ENCODE results near the gene JPH4. TPM values are rescaled to one million over a fixed set of nuclear protein-coding genes. Genes with fewer than 3 reads are reported as not detected.
"Not testable (repeated sequence)": the region's sequence is repeated elsewhere in the genome, so short reads cannot be mapped to it uniquely, and the experiment has no call there.

JPH4 gene
- total RNA-seq, 2 experiments from 2014 or later, result not detected

DNA sequence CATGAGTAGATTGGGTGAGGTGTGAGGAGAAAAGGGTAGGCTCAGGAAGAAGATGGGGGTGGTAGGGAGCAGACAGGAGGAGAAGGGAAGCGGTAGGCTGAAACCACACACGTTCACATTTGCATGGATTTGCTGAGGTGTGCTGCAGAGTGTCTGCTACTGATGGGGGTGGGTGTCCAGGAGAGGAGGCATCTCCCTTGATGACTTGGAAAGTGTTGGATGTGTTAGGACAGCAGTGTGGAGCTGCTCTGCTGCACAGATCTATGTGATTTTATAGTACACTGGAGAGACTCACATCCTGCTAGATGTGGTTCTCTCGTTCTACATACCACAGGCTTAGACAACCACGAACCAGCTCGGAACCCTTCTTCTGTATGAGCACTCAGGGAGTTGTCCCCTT lies 36.3 kb downstream of the JPH4 start:
- Mint-ChIP-seq H3K36me3 (ENCODE audit: low read depth) (no peaks in the 10 kb centered on the region), H3K27me3 (ENCODE audit: low read depth) (peaks cover 2% of the 10 kb centered on the region), H3K9me3 (ENCODE audit: insufficient read depth) (no peaks in the 10 kb centered on the region), H3K4me3 (no peak overlapping the region), H3K27ac (no peak overlapping the region), H3K4me1 (ENCODE audit: low read depth) (no peaks in the 10 kb centered on the region)
- ChIA-PET POLR2A (no interaction called here), CTCF (interaction anchor here (0.9 to 7.5 kb wide), 4 partner anchors 10 to 74 kb away, joined by 3 to 69 read pairs (median 18); no protein-coding TSS in a partner anchor)
- peak; percentile 41 for ATAC-seq
- no peak for DNase-seq

DNA sequence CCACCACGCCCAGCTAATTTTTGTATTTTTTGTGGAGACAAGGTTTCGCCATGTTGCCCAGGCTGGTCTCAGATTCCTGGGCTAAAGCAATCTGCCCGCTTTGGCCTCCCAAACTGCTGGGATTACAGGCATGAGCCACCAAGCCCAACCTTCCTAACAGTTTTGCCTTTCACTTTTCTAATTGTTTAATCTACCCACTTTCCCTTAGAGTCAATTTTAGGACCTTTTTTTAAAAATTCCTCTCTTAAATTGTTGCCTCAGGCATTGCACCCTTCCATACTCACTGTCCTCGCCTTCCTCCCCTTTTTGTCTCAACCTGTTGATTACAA lies 38.5 kb downstream of the JPH4 start:
- ChIA-PET POLR2A (interaction anchor here (1.0 kb wide), 1 partner anchor 12 kb away, joined by 3 read pairs; no protein-coding TSS in a partner anchor), CTCF (interaction anchor here (0.7 to 7.5 kb wide), 12 partner anchors 9 to 390 kb away, joined by 3 to 69 read pairs (median 5); no protein-coding TSS in a partner anchor)
- Mint-ChIP-seq H3K27me3 (ENCODE audit: low read depth) (peaks cover 2% of the 10 kb centered on the region), H3K4me1 (ENCODE audit: low read depth) (no peaks in the 10 kb centered on the region), H3K36me3 (ENCODE audit: low read depth) (no peaks in the 10 kb centered on the region), H3K9me3 (ENCODE audit: insufficient read depth) (no peaks in the 10 kb centered on the region), H3K27ac (no peak overlapping the region), H3K4me3 (no peak overlapping the region)
- ATAC-seq, result no peak
- no peak for DNase-seq

DNA sequence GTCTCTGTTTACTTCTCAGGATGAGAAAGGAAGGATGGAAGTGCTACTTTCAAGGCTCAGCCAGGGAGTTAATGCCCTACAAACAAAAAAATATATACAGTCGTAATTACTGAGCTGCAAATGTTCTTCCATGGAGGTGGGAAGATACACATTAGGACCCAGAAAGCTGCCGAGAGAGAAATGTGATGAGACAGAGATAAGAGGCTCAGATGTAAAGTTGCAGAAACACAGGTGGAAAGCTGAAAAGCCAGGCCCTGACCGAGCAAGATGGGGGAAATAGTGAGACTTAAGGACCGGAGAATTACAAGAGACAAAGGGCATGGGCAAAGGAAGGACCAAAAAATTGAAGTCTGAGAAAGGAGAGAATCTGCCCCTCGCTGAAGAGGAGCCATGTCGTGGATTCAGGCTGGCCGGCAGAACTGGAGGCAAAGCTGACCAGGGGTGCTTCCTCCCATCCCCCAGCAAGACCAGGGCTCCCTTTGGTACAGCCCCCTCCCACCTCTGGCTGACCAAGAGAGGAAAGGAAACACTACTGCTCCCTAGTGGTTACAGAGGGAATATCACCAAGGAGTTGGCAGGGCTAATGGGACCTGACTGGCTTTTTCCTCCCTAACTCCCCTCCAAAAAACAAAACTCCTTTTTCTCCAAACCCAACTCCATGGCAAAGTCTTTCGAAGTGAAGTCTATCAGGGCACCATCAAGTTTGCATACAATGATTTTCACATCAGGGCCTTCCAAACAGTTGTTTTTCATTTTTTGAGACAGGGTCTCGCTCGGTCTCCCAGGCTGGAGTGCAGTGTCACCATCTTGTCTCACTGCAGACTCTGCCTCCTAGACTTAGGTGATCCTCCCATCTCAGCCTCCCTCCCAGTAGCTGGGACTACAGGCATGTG lies 39.1 kb downstream of the JPH4 start:
- ATAC-seq, result peak; percentile 62
- POLR2A ChIA-PET, result interaction anchor here (1.0 kb wide), 1 partner anchor 11 kb away, joined by 3 read pairs; no protein-coding TSS in a partner anchor
- Mint-ChIP-seq H3K4me1 (ENCODE audit: low read depth) (no peaks in the 10 kb centered on the region), H3K9me3 (ENCODE audit: insufficient read depth) (no peaks in the 10 kb centered on the region), H3K27me3 (ENCODE audit: low read depth) (peaks cover 2% of the 10 kb centered on the region), H3K36me3 (ENCODE audit: low read depth) (no peaks in the 10 kb centered on the region), H3K4me3 (no peak overlapping the region), H3K27ac (no peak overlapping the region)
- CTCF ChIA-PET, result interaction anchor here (0.7 to 7.5 kb wide), 19 partner anchors 9 to 391 kb away, joined by 3 to 69 read pairs (median 4); partner anchors contain the start of gene THTPA
- peak; percentile 41 for DNase-seq

DNA sequence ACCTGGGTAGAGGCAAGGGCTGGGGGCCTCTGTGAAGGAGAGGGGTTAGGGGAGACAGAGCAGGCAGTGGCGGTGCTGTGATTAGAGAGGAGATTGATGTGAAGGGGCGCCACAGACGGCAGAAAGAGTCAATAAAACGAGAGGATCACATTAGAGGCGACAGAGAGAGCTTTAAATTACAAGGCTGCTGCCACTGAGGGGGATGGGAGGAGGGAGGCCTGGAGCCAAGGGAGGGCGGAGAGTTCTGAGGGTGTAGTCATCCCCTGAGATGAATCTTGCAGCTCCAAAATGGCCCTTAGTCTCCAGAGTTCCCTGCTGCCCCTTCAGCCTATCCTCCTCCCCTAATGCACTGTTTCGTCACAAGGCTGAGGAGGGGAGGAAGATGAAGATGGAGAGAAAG lies 39.8 kb downstream of the JPH4 start:
- no peak for ATAC-seq
- no peak overlapping the region for H3K4me3 Mint-ChIP-seq
- ChIA-PET POLR2A (no interaction called here), CTCF (interaction anchor here (0.7 to 7.5 kb wide), 11 partner anchors 8 to 61 kb away, joined by 3 to 69 read pairs (median 5); partner anchors contain the start of gene THTPA)
- no peaks in the 10 kb centered on the region for H3K4me1 Mint-ChIP-seq (ENCODE audit: low read depth)
- H3K27me3 Mint-ChIP-seq (ENCODE audit: low read depth), result peaks cover 2% of the 10 kb centered on the region
- H3K27ac Mint-ChIP-seq, result no peak overlapping the region
- no peaks in the 10 kb centered on the region for H3K36me3 Mint-ChIP-seq (ENCODE audit: low read depth)
- H3K9me3 Mint-ChIP-seq (ENCODE audit: insufficient read depth), result no peaks in the 10 kb centered on the region
- no peak for DNase-seq

DNA sequence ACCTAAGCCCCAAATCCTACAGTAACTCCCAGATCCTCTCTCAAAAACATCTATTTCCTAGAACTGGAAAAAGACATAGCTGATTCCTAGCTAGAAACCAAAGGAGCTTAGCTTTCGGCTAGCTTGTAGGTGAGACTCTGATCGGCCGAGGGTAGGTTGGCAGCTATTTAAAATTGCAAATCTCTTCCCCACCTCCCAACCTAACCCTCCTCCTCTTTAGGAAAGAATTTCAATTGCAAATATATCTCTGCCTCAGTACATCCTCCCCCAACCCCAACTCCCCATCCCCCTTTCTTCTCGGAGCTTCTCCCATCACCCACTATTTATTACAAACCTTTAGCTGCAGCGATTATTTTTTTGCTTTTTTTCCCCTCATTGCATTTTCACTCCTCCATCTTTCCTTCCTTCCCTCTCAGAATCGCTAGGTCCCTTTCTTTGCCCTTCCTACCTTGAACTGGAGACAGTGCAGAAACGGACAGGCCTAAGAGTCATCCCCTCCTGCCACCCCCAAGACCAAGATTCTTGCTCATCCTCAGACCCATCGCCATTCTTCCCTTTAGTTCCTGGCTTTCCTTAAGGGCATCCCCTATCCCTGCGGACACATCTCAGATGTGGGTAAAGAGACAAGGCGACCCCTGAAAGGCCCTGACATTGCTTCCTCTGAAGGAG lies 40.4 kb downstream of the JPH4 start:
- ATAC-seq, result no peak
- DNase-seq, result no peak
- CTCF ChIA-PET, result interaction anchor here (1.0 to 7.5 kb wide), 11 partner anchors 10 to 158 kb away, joined by 3 to 69 read pairs (median 4); partner anchors contain the start of gene THTPA
- POLR2A ChIA-PET, result interaction anchor here (0.6 kb wide), 1 partner anchor 263 kb away, joined by 3 read pairs; no protein-coding TSS in a partner anchor
- Mint-ChIP-seq H3K27me3 (ENCODE audit: low read depth) (peaks cover 2% of the 10 kb centered on the region), H3K9me3 (ENCODE audit: insufficient read depth) (no peaks in the 10 kb centered on the region), H3K4me3 (no peak overlapping the region), H3K4me1 (ENCODE audit: low read depth) (no peaks in the 10 kb centered on the region), H3K27ac (no peak overlapping the region), H3K36me3 (ENCODE audit: low read depth) (no peaks in the 10 kb centered on the region)

DNA sequence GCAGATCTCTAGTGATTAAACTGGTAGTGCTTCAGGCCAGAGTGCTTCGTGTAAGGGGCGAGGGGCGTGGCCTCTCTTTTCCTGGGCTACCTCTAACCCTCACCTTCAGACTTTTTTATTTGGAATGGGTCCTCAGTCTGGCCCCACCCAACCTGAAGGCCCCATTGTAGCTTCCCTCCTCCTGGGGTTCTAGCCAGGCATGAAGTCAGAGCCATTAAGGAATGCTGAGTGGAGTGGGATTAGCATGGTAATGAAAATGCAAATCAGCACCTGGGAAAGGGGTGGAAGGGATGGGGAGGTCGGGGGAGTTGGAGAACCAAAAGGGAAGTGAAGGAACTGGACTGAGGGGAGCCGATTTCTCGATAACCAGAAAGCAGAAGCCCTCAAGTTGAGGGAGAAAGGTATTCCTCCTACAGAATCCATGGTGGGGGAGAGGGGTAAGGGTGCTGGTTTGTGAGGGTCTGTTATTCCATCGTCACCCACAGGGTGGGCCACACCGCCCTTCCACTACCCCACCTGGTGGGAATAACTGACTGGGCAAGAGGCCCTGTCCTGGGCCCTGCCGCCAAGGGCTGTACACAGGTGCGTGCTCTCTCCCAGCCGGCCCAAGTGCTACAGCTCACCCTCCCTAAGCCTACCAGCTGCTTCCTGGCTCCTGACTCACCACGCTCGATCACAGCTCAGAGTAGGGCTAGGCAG lies 41.1 kb downstream of the JPH4 start:
- DNase-seq (no peak), ATAC-seq (no peak)
- ChIA-PET POLR2A (interaction anchor here (0.6 kb wide), 1 partner anchor 263 kb away, joined by 3 read pairs; no protein-coding TSS in a partner anchor), CTCF (interaction anchor here (1.0 to 7.5 kb wide), 8 partner anchors 11 to 157 kb away, joined by 3 to 69 read pairs (median 5); partner anchors contain the start of gene THTPA)
- no peak overlapping the region for H3K27ac Mint-ChIP-seq
- no peaks in the 10 kb centered on the region for H3K4me1 Mint-ChIP-seq (ENCODE audit: low read depth)
- no peaks in the 10 kb centered on the region for H3K9me3 Mint-ChIP-seq (ENCODE audit: insufficient read depth)
- H3K4me3 Mint-ChIP-seq, result no peak overlapping the region
- no peaks in the 10 kb centered on the region for H3K36me3 Mint-ChIP-seq (ENCODE audit: low read depth)
- peaks cover 2% of the 10 kb centered on the region for H3K27me3 Mint-ChIP-seq (ENCODE audit: low read depth)

DNA sequence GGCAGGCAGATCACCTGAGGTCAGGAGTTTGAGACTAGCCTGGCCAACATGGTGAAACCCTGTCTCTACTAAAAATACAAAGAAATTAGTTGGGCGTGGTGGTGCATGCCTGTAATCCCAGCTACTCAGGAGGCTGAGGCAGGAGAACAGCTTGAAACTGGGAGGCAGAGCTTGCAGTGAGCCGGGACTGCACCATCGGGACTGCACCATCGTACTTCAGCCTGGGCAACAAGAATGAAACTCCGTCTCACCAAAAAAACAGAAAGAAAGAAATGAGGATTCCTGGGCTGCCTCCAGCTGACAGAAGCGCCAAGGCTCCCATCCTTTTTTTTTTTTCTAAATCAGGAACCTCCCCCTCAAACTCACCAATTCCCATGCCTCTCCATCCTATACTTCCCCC lies 41.7 kb downstream of the JPH4 start:
- H3K4me3 Mint-ChIP-seq; DNase-seq; ATAC-seq; H3K4me1 Mint-ChIP-seq (ENCODE audit: low read depth); POLR2A ChIA-PET; H3K9me3 Mint-ChIP-seq (ENCODE audit: insufficient read depth); H3K27me3 Mint-ChIP-seq (ENCODE audit: low read depth); H3K27ac Mint-ChIP-seq; H3K36me3 Mint-ChIP-seq (ENCODE audit: low read depth): not testable (repeated sequence)
- CTCF ChIA-PET, result interaction anchor here (1.0 to 7.5 kb wide), 4 partner anchors 23 to 59 kb away, joined by 4 to 69 read pairs (median 6); no protein-coding TSS in a partner anchor

DNA sequence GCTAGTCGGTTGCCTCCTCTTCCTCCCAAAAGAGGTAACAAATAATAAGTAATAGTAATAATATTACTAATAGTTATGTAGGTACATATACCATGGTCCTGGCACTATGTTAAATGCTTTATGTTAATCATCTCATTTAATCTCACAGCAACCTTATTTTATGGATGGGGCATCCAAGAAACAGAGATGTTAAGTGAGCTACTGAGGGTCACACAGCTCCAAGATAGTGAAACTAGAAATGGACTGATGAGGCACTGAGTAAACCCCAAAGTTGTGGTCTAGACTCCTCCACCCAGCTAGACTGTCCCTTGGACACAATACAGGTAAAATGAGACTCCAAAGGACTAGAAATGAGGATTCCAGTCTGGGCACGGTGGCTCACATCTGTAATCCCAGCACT lies 42.1 kb downstream of the JPH4 start:
- POLR2A ChIA-PET, result no interaction called here
- H3K4me3 Mint-ChIP-seq, result no peak overlapping the region
- DNase-seq, result no peak
- peaks cover 2% of the 10 kb centered on the region for H3K27me3 Mint-ChIP-seq (ENCODE audit: low read depth)
- H3K36me3 Mint-ChIP-seq (ENCODE audit: low read depth), result no peaks in the 10 kb centered on the region
- no peaks in the 10 kb centered on the region for H3K9me3 Mint-ChIP-seq (ENCODE audit: insufficient read depth)
- no peak overlapping the region for H3K27ac Mint-ChIP-seq
- H3K4me1 Mint-ChIP-seq (ENCODE audit: low read depth), result no peaks in the 10 kb centered on the region
- CTCF ChIA-PET, result interaction anchor here (1.6 to 7.5 kb wide), 3 partner anchors 23 to 59 kb away, joined by 4 to 69 read pairs (median 8); no protein-coding TSS in a partner anchor
- no peak for ATAC-seq

DNA sequence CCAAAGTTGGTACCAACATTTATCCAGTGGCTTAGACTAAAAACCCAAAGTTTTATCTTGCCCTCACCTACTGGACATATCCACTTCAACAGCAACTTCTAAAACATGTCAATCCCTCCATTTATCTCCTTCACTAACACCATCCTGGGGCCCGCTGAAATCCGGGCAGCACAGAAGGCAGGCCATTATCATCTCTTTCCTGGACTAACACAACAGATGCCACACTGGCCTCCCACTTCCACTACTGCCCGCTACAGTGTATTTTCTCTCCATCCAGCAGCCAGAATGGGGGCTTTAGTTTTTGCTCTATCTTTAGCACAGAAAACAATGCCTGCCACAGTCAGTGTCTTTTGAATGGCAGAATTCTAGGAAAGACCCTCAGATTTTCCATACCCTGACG lies 42.6 kb downstream of the JPH4 start:
- ATAC-seq (no peak), DNase-seq (no peak)
- Mint-ChIP-seq H3K4me3 (no peak overlapping the region), H3K9me3 (ENCODE audit: insufficient read depth) (no peaks in the 10 kb centered on the region), H3K4me1 (ENCODE audit: low read depth) (peaks cover 3% of the 10 kb centered on the region), H3K27ac (no peak overlapping the region), H3K27me3 (ENCODE audit: low read depth) (peaks cover 2% of the 10 kb centered on the region), H3K36me3 (ENCODE audit: low read depth) (no peaks in the 10 kb centered on the region)
- ChIA-PET POLR2A (no interaction called here), CTCF (interaction anchor here (7.5 kb wide), 1 partner anchor 58 kb away, joined by 69 read pairs; no protein-coding TSS in a partner anchor)

DNA sequence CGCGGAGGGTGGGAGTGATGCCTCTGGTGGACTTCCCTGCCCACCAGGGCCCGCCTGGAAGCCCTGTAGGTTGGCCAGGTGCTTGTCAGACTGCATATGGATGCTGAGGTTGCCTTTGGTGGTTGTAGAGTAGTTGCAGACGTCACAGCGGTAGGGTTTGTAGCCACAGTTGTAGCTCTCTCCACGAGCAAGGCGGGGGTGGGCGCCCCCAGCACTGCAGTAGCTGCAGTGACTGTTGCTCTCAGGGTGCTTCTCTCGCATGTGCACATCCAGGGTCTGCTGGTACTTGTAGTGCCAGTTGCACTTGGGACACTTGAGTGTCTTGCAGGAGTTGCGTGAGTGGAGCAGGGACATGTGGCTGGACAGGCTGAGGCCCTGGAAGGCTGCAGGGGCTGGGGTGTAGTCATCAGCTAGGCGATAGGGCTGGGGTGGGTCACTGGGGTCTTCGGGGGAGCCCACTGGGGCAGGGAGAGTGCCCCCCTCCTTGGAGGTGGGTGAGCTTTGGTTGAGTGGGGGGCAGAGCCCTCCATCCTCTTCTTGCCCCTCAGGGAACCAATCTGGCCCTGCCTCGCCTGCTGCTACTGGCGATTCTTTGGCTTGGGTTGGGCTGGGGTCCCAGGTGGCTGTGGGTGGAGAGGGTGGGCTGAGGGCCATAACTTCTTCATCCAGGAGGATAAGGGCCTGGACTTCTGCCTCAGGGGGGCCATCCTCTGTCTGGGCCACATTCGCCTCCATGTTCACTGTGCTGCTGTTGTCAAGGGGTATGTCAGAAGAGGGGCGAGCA lies 44.7 kb downstream of the JPH4 start:
- H3K36me3 Mint-ChIP-seq (ENCODE audit: low read depth), result no peaks in the 10 kb centered on the region
- H3K4me1 Mint-ChIP-seq (ENCODE audit: low read depth), result peaks cover 8% of the 10 kb centered on the region
- no peaks in the 10 kb centered on the region for H3K9me3 Mint-ChIP-seq (ENCODE audit: insufficient read depth)
- DNase-seq (no peak), ATAC-seq (no peak)
- no peak overlapping the region for H3K27ac Mint-ChIP-seq
- POLR2A ChIA-PET, result no interaction called here
- CTCF ChIA-PET, result interaction anchor here (2.6 kb wide), 1 partner anchor 26 kb away, joined by 7 read pairs; no protein-coding TSS in a partner anchor
- no peaks in the 10 kb centered on the region for H3K27me3 Mint-ChIP-seq (ENCODE audit: low read depth)
- no peak overlapping the region for H3K4me3 Mint-ChIP-seq

Data from activated CD8-positive, alpha-beta T cell treated with anti-CD3 and anti-CD28 coated beads, Interleukin-2, amount 10 ng/mL, durations not matched to agents 7 days and 5 days (primary cell).